ENCODE results near the gene CC2D2B. TPM values are rescaled to one million over a fixed set of nuclear protein-coding genes. Genes with fewer than 3 reads are reported as not detected.
A peak's percentile ranks its signal among the peaks of the same experiment; 100 is the strongest.

The CC2D2B gene, protein sequence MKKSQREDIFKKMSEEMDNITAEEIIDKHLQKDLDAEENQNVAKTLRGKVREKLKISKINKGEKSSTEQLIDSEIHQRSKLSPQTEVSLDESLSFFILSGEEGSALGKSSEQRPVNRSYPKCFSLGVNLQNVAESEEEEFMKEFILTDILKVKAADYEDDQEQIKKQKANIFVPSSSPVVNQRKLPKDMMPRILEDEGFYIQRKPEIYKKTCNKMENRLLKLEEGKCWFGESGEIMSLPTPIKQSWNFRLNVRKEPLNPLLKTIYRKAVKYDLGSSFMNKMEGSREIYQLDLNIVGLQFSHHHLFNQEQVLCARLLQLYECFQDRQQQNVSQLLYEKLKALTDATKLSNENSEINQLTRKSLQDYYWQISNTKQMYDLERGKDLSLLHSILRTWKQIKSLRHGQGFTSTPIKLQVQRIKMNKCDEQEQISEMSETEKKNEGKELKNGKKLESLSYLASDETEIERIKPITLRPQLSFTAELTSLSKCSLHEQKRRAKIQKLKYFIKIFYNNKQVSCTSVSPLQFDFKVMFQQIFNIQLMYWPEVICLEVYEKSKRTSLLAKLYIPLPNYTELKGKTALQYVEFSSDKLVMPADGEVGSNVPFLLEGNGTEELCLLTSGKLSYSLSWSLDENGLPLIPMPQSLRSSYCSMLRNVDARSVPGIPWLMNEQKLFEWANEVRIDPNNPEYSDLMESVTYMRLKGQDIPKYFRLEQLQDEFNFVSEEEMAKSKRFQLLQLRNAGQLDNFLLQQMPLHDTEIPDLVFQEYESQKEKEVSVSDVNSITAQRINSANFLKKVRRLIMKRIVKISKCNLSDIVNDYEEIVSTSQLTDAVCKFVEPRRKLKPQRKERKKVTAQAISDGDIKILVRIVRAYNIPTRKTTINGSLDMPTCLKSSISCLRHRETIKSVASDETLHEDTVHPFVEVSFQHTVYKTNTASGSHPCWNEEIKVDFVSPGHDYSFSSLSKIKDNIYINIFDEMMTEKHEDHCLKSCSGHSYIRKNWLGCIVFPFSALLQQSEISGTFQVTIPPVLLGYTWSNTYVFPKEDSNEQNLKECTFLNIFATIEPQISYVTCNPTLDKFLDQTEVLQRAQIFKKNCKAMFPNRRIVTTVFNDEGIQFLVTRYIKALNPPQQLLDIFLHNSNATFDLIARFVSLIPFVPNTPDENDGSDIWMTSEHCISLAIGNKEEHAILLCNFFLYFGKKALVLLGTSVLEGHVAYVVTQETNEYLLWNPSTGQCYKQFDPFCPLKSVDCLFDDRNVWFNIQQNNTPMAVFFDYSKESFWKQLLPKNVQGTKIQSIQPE (N-terminal part only)
- total RNA-seq (1 to 10 TPM in 3 of 10 donors, under 1 TPM in 7; 0.51 to 1.8 (median 0.79) TPM), polyA plus RNA-seq (1 to 10 TPM in 1 of 2 donors, under 1 TPM in 1; 0.14 to 1.7 TPM)
- long read RNA-seq, donor 1, partial matches to known transcripts, result 1 of 1 reads
- long read RNA-seq, donor 1, other reads (novel, unspliced or antisense), result 0 of 1 reads
- long read RNA-seq, donor 2, result 0 reads
- long read RNA-seq, donor 3, result 0 reads

- Histone ChIP-seq H3K27ac (peak within 1 kb of the TSS in 9 of 10 donors; percentile 54 to 87 (median 77)), H3K4me1 (peaks cover 0 to 11% (median 5%) of the 10 kb centered on the region in 9 donors), H3K9me3 (no peaks in the 10 kb centered on the region), H3K27me3 (no peaks in the 10 kb centered on the region), H3K4me3 (peak within 1 kb of the TSS; percentile 49 to 89 (median 70)), H3K36me3 (peaks cover 0 to 18% (median 0%) of the 10 kb centered on the region in 9 donors)
- peak in 1 of 9 donors; percentile 13 for TF ChIP-seq CTCF (IDR thresholded peaks at IDR 0.05)
- ATAC-seq, result peak; percentile 95 to 99 (median 98)
- intact Hi-C loops (cut with DNase I), result no loop called here
- DNase-seq, result peak; percentile 79 to 83
- WGBS, 2 donors, result 0% methylated on average over 69 of the region's 69 CpGs
These were observed at the start of gene CC2D2B for GRCh38 chr10:95907456-95908253. TSS of gene CC2D2B (plus strand) at chr10:95907975. CDS start at chr10:95911324, 3,349 bp downstream.

DNA sequence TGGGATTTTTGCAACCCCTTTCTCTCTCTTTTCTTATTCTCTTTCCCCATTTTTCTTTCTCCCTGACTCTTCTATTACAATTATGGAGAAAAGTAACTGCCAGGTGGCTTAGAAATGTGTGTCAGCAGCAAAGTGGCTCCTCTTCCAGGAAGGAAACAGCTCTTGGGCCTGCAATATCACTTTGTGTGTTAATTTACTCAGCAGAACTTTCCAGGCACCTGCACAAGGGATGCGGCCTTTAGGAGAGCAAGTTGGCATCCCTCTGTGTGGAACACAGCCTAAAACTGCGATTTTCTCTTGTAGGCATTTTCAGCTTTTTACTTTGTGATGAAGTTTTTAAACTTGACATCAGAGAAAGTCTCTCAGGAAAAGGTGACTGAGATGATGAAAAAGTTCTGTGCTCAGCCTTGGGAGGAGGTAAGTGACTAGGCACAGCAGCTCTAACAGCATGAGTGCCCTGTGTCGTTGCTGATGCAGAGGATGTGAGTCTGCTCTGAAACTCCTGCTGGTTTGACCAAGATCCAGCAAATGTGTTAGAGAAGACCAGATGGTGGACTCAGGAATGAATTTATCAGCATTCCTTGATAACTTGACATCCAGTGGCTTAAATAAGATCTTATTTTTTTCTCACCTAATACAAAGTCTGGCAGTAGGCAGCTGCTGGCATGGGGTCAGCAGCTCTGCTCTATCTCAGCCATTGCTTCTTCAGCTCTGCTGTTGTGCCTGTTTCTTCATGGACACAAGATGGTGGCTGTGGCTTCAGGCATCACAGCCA lies 47.4 kb upstream of the CC2D2B start:
- no peak overlapping the region for H3K4me3 ChIP-seq
- peaks cover 0 to 6% (median 0%) of the 10 kb centered on the region in 9 donors for H3K4me1 ChIP-seq
- 59 to 64% methylated on average over 3 of the region's 3 CpGs for WGBS, 2 donors
- no peaks in the 10 kb centered on the region for H3K9me3 ChIP-seq
- H3K36me3 ChIP-seq, result peaks cover 0 to 39% (median 0%) of the 10 kb centered on the region in 9 donors
- no peaks in the 10 kb centered on the region for H3K27me3 ChIP-seq
- H3K27ac ChIP-seq, result no peak overlapping the region
- ATAC-seq, result no peak
- no peak for TF ChIP-seq CTCF (IDR thresholded peaks at IDR 0.05)
- intact Hi-C loops (cut with DNase I), result loop anchor here in 1 of 10 donors (5.0 kb wide), 1 partner anchor 173 kb away; no protein-coding TSS in a partner anchor
- no peak for DNase-seq

DNA sequence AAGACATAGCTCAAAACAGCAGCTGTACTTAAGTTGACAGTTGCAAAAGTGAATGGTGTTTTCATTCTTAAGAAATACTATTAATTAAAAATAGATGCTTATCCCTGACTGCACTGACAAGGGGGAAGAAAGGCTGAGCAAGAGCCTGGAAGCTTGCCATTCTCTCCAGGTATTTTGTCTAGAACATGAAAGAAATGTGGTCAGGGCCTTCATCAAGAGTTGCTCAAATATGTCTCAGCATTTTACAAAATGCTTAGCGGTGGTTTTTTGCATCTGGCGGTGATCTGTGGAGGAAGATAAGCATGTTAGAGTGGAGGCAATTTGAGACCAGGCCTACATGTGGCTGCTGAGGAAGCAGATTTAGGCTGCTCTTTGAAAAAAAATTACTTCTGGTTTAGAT lies 46.4 kb upstream of the CC2D2B start:
- ATAC-seq, result no peak
- no peak for DNase-seq
- Histone ChIP-seq H3K4me1 (peaks cover 0 to 6% (median 0%) of the 10 kb centered on the region in 9 donors), H3K9me3 (no peaks in the 10 kb centered on the region), H3K27me3 (no peaks in the 10 kb centered on the region), H3K4me3 (no peak overlapping the region), H3K27ac (no peak overlapping the region), H3K36me3 (peaks cover 0 to 50% (median 0%) of the 10 kb centered on the region in 9 donors)
- TF ChIP-seq CTCF (IDR thresholded peaks at IDR 0.05), result no peak
- intact Hi-C loops (cut with DNase I), result loop anchor here in 1 of 10 donors (5.0 kb wide), 1 partner anchor 174 kb away; no protein-coding TSS in a partner anchor
- WGBS, 2 donors, result 95 to 99% methylated on average over 2 of the region's 2 CpGs
